Upper lobe of left lung (tissue), 4 donors: ENCODE data around the gene RERE.

ENCODE experiments used
- POLR2AphosphoS5 ChIP-seq, 2 donors: sonication (generic); formaldehyde crosslinking; IDR thresholded peaks; one replicate each; pipeline ENCODE4 v1.5.1; 2017; ENCODE audit warnings: antibody characterized with exemption in 2 of 2
- TF ChIP-seq, protein P1 (sequence below), 6 experiments: fragments of 450-650 bp in 4 of 6; fragments of 200-600 bp in 2 of 6; sonication (generic) in 2 of 6; IDR thresholded peaks; one replicate each; pipeline ENCODE4 v1.5.1; 2016 to 2019; ENCODE audit warnings: antibody characterized with exemption in 6 of 6

DNA sequence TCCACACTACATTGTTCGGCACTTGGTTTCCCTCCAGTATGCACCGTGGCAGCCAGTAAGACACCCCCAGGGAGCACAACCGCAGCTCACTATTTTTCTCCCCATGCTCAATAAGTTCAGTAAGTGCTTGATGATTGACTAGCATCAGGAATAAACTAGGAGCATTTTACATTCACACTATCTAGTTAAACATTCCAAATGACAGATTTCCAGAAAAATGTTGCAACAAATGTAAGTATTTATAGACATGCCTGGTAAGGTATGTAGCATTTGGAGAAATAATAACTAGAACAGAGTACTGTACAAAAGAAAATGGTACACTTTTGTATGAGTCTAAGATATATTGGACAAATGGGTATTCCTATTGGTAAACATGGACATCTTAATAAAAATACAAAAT is 406.6 kb downstream of the RERE start:
- TF ChIP-seq, protein P1, sequence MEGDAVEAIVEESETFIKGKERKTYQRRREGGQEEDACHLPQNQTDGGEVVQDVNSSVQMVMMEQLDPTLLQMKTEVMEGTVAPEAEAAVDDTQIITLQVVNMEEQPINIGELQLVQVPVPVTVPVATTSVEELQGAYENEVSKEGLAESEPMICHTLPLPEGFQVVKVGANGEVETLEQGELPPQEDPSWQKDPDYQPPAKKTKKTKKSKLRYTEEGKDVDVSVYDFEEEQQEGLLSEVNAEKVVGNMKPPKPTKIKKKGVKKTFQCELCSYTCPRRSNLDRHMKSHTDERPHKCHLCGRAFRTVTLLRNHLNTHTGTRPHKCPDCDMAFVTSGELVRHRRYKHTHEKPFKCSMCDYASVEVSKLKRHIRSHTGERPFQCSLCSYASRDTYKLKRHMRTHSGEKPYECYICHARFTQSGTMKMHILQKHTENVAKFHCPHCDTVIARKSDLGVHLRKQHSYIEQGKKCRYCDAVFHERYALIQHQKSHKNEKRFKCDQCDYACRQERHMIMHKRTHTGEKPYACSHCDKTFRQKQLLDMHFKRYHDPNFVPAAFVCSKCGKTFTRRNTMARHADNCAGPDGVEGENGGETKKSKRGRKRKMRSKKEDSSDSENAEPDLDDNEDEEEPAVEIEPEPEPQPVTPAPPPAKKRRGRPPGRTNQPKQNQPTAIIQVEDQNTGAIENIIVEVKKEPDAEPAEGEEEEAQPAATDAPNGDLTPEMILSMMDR (IDR thresholded peaks at IDR 0.05) = no peak
- TF ChIP-seq POLR2AphosphoS5 (IDR thresholded peaks at IDR 0.05) = no peak
